Tibial nerve (tissue), 4 donors: Measurements from ENCODE around the gene ZNF646. TPM values are rescaled to one million over a fixed set of nuclear protein-coding genes. Genes with fewer than 3 reads are reported as not detected.

ENCODE experiments used
- DNase-seq, 2 donors: peaks; one replicate each; pipeline ENCODE4 v3.0.0-alpha.2; 2019; ENCODE audit warnings: low spot score in 2 of 2
- H3K27ac ChIP-seq, 4 donors: fragments of 200-600 bp; sonication (generic) in 3 of 4; one replicate each; pipeline ENCODE4 v1.5.1; 2017 to 2019; ENCODE audit warnings: mild to moderate bottlenecking in 1 of 4
- H3K27me3 ChIP-seq, 2 donors: fragments of 200-600 bp; sonication (generic) in 1 of 2; one replicate each; pipeline versions ENCODE4 v1.5.1 to v1.6.0; 2017 to 2019
- H3K36me3 ChIP-seq, 3 donors: fragments of 200-600 bp; sonication (generic); one replicate each; pipeline ENCODE4 v1.5.1; 2018 to 2019
- H3K4me1 ChIP-seq, 4 donors: fragments of 200-600 bp; sonication (generic) in 3 of 4; one replicate each; pipeline ENCODE4 v1.5.1; 2017 to 2019
- H3K4me3 ChIP-seq, 4 donors: fragments of 200-600 bp; sonication (generic) in 3 of 4; one replicate each; pipeline ENCODE4 v1.5.1; 2017 to 2019; ENCODE audit warnings: mild to moderate bottlenecking in 1 of 4, moderate library complexity in 1 of 4
- H3K9me3 ChIP-seq, 4 donors: fragments of 200-600 bp; sonication (generic) in 3 of 4; one replicate each; pipeline ENCODE4 v1.5.1; 2017 to 2019
- EP300 ChIP-seq, 2 donors: sonication (generic); formaldehyde crosslinking; IDR thresholded peaks; one replicate each; pipeline ENCODE4 v1.6.1; 2017; ENCODE audit warnings: antibody characterized with exemption in 2 of 2, mild to moderate bottlenecking in 1 of 2
- POLR2A ChIP-seq, 2 donors: fragments of 450-650 bp; IDR thresholded peaks; one replicate each; pipeline ENCODE4 v1.6.1; 2017; ENCODE audit warnings: antibody characterized with exemption in 2 of 2, mild to moderate bottlenecking in 2 of 2, moderate library complexity in 2 of 2
- WGBS, 2 donors: methylation state at CpG; one replicate each; pipeline ENCODE4 v1.1.5; 2018; 5-methylcytosine and 5-hydroxymethylcytosine counted together
- total RNA-seq, 4 donors: library from RNA; depleted of rRNA; stranded (reverse); fragments of >200 nt; gene quantifications; one replicate each; pipeline ENCODE4 v1.1.0, GENCODE V29; 2016
- TF ChIP-seq, protein P1 (sequence below), 5 experiments: fragments of 200-600 bp in 3 of 5; fragments of 450-650 bp in 2 of 5; sonication (generic) in 3 of 5; IDR thresholded peaks; one replicate each; pipeline ENCODE4 v1.5.1; 2016 to 2019; ENCODE audit warnings: antibody characterized with exemption in 5 of 5, mild to moderate bottlenecking in 3 of 5, moderate library complexity in 2 of 5

Gene ZNF646
- total RNA-seq, 4 donors from 2014 or later, result 13.4 to 22.5 (median 20.0) TPM

DNA sequence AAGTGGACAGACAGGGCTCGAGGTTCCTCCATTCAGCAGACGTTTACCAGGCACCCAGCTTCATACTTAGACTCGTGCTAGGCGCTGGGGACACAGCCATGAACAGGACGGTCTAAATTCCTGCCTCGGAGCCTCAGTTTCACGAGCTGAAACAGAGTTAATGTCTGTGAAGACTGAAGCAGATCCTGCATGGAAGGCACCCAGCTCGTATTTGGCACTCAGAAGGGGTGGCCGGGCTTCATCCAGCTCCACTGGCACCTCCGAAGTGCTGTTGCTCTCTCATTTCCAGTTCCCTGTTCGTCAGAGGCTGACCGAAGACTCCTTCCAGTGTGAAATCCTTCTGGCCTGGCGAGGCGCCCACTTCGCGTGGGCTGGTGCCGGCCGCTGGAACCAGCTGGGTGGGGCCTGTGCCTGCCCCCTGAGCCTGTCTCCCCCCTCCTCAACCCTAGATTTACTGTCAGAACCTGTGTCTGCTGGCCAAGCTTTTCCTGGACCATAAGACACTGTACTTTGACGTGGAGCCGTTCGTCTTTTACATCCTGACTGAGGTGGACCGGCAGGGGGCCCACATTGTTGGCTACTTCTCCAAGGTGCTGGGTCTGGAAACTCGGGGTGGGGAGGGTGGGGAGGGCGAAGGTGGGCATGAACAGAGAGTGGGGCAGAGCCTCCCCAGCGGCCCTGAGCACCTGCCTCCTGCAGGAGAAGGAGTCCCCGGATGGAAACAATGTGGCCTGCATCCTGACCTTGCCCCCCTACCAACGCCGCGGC lies 55.5 kb downstream of the ZNF646 start:
- peak overlapping the region; percentile 18 to 85 (median 80) for H3K27ac ChIP-seq
- H3K9me3 ChIP-seq, result no peaks in the 10 kb centered on the region
- peaks cover 0 to 34% (median 2%) of the 10 kb centered on the region in 4 donors for H3K4me1 ChIP-seq
- TF ChIP-seq, protein P1, sequence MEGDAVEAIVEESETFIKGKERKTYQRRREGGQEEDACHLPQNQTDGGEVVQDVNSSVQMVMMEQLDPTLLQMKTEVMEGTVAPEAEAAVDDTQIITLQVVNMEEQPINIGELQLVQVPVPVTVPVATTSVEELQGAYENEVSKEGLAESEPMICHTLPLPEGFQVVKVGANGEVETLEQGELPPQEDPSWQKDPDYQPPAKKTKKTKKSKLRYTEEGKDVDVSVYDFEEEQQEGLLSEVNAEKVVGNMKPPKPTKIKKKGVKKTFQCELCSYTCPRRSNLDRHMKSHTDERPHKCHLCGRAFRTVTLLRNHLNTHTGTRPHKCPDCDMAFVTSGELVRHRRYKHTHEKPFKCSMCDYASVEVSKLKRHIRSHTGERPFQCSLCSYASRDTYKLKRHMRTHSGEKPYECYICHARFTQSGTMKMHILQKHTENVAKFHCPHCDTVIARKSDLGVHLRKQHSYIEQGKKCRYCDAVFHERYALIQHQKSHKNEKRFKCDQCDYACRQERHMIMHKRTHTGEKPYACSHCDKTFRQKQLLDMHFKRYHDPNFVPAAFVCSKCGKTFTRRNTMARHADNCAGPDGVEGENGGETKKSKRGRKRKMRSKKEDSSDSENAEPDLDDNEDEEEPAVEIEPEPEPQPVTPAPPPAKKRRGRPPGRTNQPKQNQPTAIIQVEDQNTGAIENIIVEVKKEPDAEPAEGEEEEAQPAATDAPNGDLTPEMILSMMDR (IDR thresholded peaks at IDR 0.05), result no peak
- TF ChIP-seq EP300 (IDR thresholded peaks at IDR 0.05) (peak in 1 of 2 donors; percentile 54), POLR2A (IDR thresholded peaks at IDR 0.05) (peak in 1 of 2 donors; percentile 31)
- no peak for DNase-seq
- H3K27me3 ChIP-seq, result no peaks in the 10 kb centered on the region
- H3K4me3 ChIP-seq, result peak overlapping the region in 1 of 4 donors; percentile 4
- H3K36me3 ChIP-seq, result peaks cover 0 to 87% (median 4%) of the 10 kb centered on the region in 3 donors
- 38 to 41% methylated on average over 22 to 29 of the region's 29 CpGs for WGBS, 2 donors

DNA sequence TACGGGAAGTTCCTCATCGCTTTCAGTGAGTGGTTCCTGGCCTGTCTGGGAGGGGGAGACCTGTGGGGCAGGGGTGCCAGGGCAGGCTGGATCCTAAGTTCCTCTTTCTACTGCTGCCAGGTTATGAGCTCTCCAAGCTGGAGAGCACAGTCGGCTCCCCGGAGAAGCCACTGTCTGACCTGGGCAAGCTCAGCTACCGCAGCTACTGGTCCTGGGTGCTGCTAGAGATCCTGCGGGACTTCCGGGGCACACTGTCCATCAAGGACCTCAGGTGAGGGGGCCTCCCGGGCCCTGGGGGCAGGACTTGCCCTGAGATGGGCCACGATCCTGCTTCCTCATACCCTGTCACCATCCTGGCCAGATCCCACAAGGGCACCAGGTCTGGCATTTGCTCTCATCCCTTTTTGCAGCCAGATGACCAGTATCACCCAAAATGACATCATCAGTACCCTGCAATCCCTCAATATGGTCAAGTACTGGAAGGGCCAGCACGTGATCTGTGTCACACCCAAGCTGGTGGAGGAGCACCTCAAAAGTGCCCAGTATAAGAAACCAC lies 56.2 kb downstream of the ZNF646 start:
- Histone ChIP-seq H3K27me3 (peaks cover 0 to 4% of the 10 kb centered on the region in 2 donors), H3K9me3 (no peaks in the 10 kb centered on the region), H3K36me3 (peaks cover 0 to 80% (median 4%) of the 10 kb centered on the region in 3 donors), H3K4me1 (peaks cover 0 to 41% (median 2%) of the 10 kb centered on the region in 4 donors), H3K27ac (peak overlapping the region; percentile 1 to 85 (median 80)), H3K4me3 (peak overlapping the region in 1 of 4 donors; percentile 4)
- DNase-seq, result no peak
- WGBS, 2 donors, result 64 to 94% methylated on average over 7 to 8 of the region's 10 CpGs
- TF ChIP-seq EP300 (IDR thresholded peaks at IDR 0.05), result no peak
- TF ChIP-seq, protein P1 (IDR thresholded peaks at IDR 0.05), result no peak
- no peak for TF ChIP-seq POLR2A (IDR thresholded peaks at IDR 0.05)

DNA sequence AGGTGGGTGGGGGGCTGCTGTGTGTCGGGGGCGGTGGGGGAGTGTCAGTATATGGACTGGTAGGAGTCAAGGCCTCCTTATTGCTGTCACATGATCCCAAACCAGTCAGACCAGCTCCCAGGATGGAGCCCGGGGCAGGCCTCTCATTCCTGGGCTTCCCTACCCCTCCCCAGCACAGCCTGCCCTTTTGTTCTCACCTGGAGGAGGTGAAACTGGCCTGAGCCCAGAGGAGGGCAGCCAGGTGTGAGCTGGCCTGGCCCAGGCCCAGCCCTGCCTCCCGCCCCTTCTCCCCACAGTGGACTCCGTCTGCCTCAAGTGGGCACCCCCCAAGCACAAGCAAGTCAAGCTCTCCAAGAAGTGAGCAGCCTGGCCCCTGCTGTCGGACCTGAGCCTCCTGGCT lies 56.7 kb downstream of the ZNF646 start:
- Histone ChIP-seq H3K4me3 (no peak overlapping the region), H3K36me3 (peaks cover 0 to 75% (median 4%) of the 10 kb centered on the region in 3 donors), H3K27me3 (peaks cover 0 to 9% of the 10 kb centered on the region in 2 donors), H3K9me3 (no peaks in the 10 kb centered on the region), H3K27ac (peak overlapping the region in 3 of 4 donors; percentile 47 to 85 (median 84)), H3K4me1 (peaks cover 0 to 43% (median 2%) of the 10 kb centered on the region in 4 donors)
- WGBS, 2 donors, result 72 to 76% methylated on average over 5 to 6 of the region's 6 CpGs
- DNase-seq, result no peak
- TF ChIP-seq POLR2A (IDR thresholded peaks at IDR 0.05) (no peak), EP300 (IDR thresholded peaks at IDR 0.05) (no peak)
- TF ChIP-seq, protein P1 (IDR thresholded peaks at IDR 0.05), result no peak

DNA sequence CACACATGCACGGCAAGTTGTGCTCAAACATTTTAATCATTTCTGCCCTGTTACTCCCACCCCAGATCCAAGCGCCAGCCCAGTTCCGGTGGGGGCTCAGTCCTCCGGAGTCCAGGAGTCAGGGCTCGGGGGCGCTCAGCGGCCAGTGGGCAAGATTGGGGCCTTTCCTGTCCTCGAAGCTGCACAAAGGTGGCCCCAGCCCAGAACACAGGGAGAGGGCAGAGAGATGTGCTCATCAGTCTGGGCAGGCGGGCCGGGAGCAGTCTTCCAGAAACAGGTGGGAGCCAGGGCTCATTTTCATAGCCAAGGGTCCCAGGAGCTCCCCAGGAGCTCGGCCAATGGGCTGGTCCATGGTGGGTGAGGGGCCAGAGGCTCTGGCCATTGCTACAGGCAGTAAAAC lies 57.2 kb downstream of the ZNF646 start:
- peaks cover 0 to 43% (median 2%) of the 10 kb centered on the region in 4 donors for H3K4me1 ChIP-seq
- DNase-seq, result no peak
- peaks cover 0 to 70% (median 4%) of the 10 kb centered on the region in 3 donors for H3K36me3 ChIP-seq

More for the DNA sequence above, 57.2 kb downstream of the ZNF646 start:
- Histone ChIP-seq H3K27ac (peak overlapping the region in 2 of 4 donors; percentile 47 to 85), H3K4me3 (no peak overlapping the region), H3K27me3 (peaks cover 0 to 14% of the 10 kb centered on the region in 2 donors), H3K9me3 (no peaks in the 10 kb centered on the region)
- WGBS, 2 donors, result 89 to 95% methylated on average over 10 to 11 of the region's 11 CpGs
- TF ChIP-seq EP300 (IDR thresholded peaks at IDR 0.05) (no peak), POLR2A (IDR thresholded peaks at IDR 0.05) (no peak)
- TF ChIP-seq, protein P1 (IDR thresholded peaks at IDR 0.05), result no peak
